Measurements from ENCODE around the gene ARPC2. TPM values are rescaled to one million over a fixed set of nuclear protein-coding genes. Genes with fewer than 3 reads are reported as not detected.

Gene ARPC2
- total RNA-seq, 3 donors from 2014 or later (not counting 1 experiment from before 2014, with no cell fraction given) = 824 to 880 (median 830) TPM

GRCh38 chr2:218187296-218188015 is 29.5 kb upstream of the ARPC2 start:
- Histone ChIP-seq H3K27me3 (ENCODE audit: control insufficient read depth, insufficient read depth, low read length) (no peaks in the 10 kb centered on the region), H3K4me1 (ENCODE audit: control insufficient read depth, insufficient read depth, low read length) (peaks cover 12% of the 10 kb centered on the region), H3K4me3 (ENCODE audit: low read length) (no peak overlapping the region), H3K27ac (ENCODE audit: low read length) (no peak overlapping the region), H3K9me3 (ENCODE audit: control insufficient read depth, insufficient read depth, low read length) (no peaks in the 10 kb centered on the region), H3K36me3 (ENCODE audit: control insufficient read depth, insufficient read depth, low read length) (no peaks in the 10 kb centered on the region)
- Mint-ChIP-seq H3K9me3 (no peaks in the 10 kb centered on the region), H3K36me3 (no peaks in the 10 kb centered on the region), H3K27me3 (ENCODE audit: low read depth in 2 of 2) (no peaks in the 10 kb centered on the region), H3K4me3 (no peak overlapping the region), H3K27ac (no peak overlapping the region), H3K4me1 (peaks cover 16 to 31% of the 10 kb centered on the region in 2 donors)
- WGBS (ENCODE audit: insufficient coverage) = 93% methylated on average over 4 of the region's 4 CpGs
- TF ChIP-seq CTCF (IDR thresholded peaks at IDR 0.05) = no peak
- DNase-seq (no peak), ATAC-seq (no peak)
- intact Hi-C loops (cut with micrococcal nuclease) = no loop called here

DNA sequence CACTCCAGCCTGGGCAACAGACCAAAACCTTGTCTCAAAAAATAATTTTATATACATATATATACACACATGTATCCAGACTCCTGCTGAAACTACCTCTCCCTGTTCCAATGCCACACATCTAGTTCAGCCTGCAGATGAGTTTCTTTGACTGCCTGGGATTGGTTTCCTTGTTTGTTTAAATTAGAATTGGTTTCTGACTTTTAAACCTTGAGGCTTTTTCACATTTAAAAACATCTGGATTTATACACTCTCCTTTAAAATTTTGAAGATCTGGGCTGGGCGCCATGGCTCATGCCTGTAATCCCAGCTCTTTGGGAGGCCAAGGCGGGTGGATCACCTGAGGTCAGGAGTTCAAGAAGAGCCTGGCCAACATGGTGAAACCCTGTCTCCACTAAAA is 28.5 kb upstream of the ARPC2 start:
- Mint-ChIP-seq H3K27me3 (ENCODE audit: low read depth in 2 of 2) (no peaks in the 10 kb centered on the region), H3K4me1 (peaks cover 16 to 24% of the 10 kb centered on the region in 2 donors), H3K36me3 (no peaks in the 10 kb centered on the region), H3K4me3 (no peak overlapping the region), H3K9me3 (no peaks in the 10 kb centered on the region), H3K27ac (no peak overlapping the region)
- no peak for TF ChIP-seq CTCF (IDR thresholded peaks at IDR 0.05)
- Histone ChIP-seq H3K4me1 (ENCODE audit: control insufficient read depth, insufficient read depth, low read length) (peaks cover 12% of the 10 kb centered on the region), H3K9me3 (ENCODE audit: control insufficient read depth, insufficient read depth, low read length) (no peaks in the 10 kb centered on the region), H3K27ac (ENCODE audit: low read length) (no peak overlapping the region), H3K36me3 (ENCODE audit: control insufficient read depth, insufficient read depth, low read length) (no peaks in the 10 kb centered on the region), H3K4me3 (ENCODE audit: low read length) (no peak overlapping the region), H3K27me3 (ENCODE audit: control insufficient read depth, insufficient read depth, low read length) (no peaks in the 10 kb centered on the region)
- ATAC-seq (no peak), DNase-seq (no peak)
- intact Hi-C loops (cut with micrococcal nuclease) = no loop called here
- 96% methylated on average over 2 of the region's 2 CpGs for WGBS (ENCODE audit: insufficient coverage)

DNA sequence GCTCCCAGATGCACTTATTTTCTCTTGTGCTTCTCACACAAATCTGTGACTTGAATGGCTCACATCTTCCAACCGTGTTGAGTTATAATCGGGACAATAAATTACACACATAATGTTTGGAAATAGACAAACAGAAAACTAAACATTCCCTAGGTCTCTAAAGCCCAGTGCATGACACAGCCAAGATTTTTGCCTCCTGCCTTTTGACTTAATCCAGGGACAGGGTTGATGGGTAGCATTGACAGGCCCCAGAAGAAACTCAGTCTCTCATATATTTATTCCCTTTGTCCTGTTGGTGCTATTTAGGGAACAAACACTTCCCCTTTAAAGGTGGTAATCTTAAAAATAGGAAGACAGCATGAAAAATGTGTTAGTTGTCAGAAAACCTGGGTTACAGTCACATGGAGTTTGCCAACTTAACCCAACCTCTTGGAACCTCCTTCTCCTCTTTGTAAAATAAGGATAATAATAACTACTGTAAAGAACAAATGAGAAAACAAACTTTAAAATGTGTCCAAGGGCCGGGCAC is 24.0 kb upstream of the ARPC2 start:
- H3K4me1 ChIP-seq (ENCODE audit: control insufficient read depth, insufficient read depth, low read length) = no peaks in the 10 kb centered on the region
- Mint-ChIP-seq H3K4me3 (no peak overlapping the region), H3K27me3 (ENCODE audit: low read depth in 2 of 2) (peaks cover 2 to 6% of the 10 kb centered on the region in 2 donors), H3K9me3 (no peaks in the 10 kb centered on the region), H3K27ac (no peak overlapping the region), H3K4me1 (no peaks in the 10 kb centered on the region), H3K36me3 (no peaks in the 10 kb centered on the region)
- H3K4me3 ChIP-seq (ENCODE audit: low read length) = no peak overlapping the region
- H3K36me3 ChIP-seq (ENCODE audit: control insufficient read depth, insufficient read depth, low read length) = no peaks in the 10 kb centered on the region
- 93% methylated on average over 3 of the region's 3 CpGs for WGBS (ENCODE audit: insufficient coverage)
- ATAC-seq (no peak), DNase-seq (no peak)
- H3K27me3 ChIP-seq (ENCODE audit: control insufficient read depth, insufficient read depth, low read length) = no peaks in the 10 kb centered on the region
- no peak overlapping the region for H3K27ac ChIP-seq (ENCODE audit: low read length)
- no peaks in the 10 kb centered on the region for H3K9me3 ChIP-seq (ENCODE audit: control insufficient read depth, insufficient read depth, low read length)
- intact Hi-C loops (cut with micrococcal nuclease) = no loop called here
- no peak for TF ChIP-seq CTCF (IDR thresholded peaks at IDR 0.05)
